Endodermal cell (in vitro differentiated cells): ENCODE data around the gene PSMG3. TPM values are rescaled to one million over a fixed set of nuclear protein-coding genes. Genes with fewer than 3 reads are reported as not detected.
A peak's percentile ranks its signal among the peaks of the same experiment; 100 is the strongest.

Experiments used
- DNase-seq: peaks from one replicate; pipeline ENCODE4 v3.0.0-alpha.2; 2017
- H3K27ac ChIP-seq: 2 replicates; pipeline ENCODE4 v1.5.1; 2013; ENCODE audit warnings: mild to moderate bottlenecking, low read depth, low read length, moderate library complexity
- H3K27me3 ChIP-seq: 2 replicates; pipeline ENCODE4 v1.6.1; 2013; ENCODE audit warnings: mild to moderate bottlenecking, low read length, moderate library complexity; ENCODE audit not compliant: insufficient read depth, control insufficient read depth, poor library complexity, severe bottlenecking
- H3K36me3 ChIP-seq: 2 replicates; pipeline ENCODE4 v1.7.0; 2013; ENCODE audit warnings: mild to moderate bottlenecking, low read length, moderate library complexity; ENCODE audit not compliant: control insufficient read depth, insufficient read depth
- H3K4me1 ChIP-seq: one replicate; pipeline ENCODE4 v1.7.0; 2013; ENCODE audit warnings: low read length; ENCODE audit not compliant: control insufficient read depth, insufficient read depth
- H3K4me3 ChIP-seq: 2 replicates; pipeline ENCODE4 v1.5.1; 2013; ENCODE audit warnings: mild to moderate bottlenecking, low read length, moderate library complexity
- H3K9ac ChIP-seq: 2 replicates; pipeline ENCODE4 v1.6.1; 2013; ENCODE audit warnings: mild to moderate bottlenecking, low read length, moderate library complexity; ENCODE audit not compliant: poor library complexity, severe bottlenecking; ENCODE audit errors: extremely low read depth
- H3K9me3 ChIP-seq: 2 replicates; pipeline ENCODE4 v1.6.1; 2013; ENCODE audit warnings: mild to moderate bottlenecking, low read length, moderate library complexity; ENCODE audit not compliant: control insufficient read depth
- H3K27ac Mint-ChIP-seq: 2 replicates; pipeline ENCODE4 v1.8.0; 2020; ENCODE audit warnings: mixed read lengths
- H3K27me3 Mint-ChIP-seq: 2 replicates; pipeline ENCODE4 v1.8.0; 2021; ENCODE audit warnings: mild to moderate bottlenecking, mixed read lengths; ENCODE audit not compliant: insufficient read depth
- H3K36me3 Mint-ChIP-seq: 2 replicates; pipeline ENCODE4 v1.8.0; 2020; ENCODE audit warnings: low read depth, mixed read lengths
- H3K4me1 Mint-ChIP-seq: 2 replicates; pipeline ENCODE4 v1.8.0; 2020; ENCODE audit warnings: mixed read lengths
- H3K4me3 Mint-ChIP-seq: 2 replicates; pipeline ENCODE4 v1.8.0; 2020; ENCODE audit warnings: mild to moderate bottlenecking, moderate library complexity, mixed read lengths
- H3K9me3 Mint-ChIP-seq: 2 replicates; pipeline ENCODE4 v1.8.0; 2020; ENCODE audit warnings: mild to moderate bottlenecking, mixed read lengths
- WGBS, 2 experiments: methylation state at CpG; one replicate each; pipeline versions ENCODE4 v1.1.5 to v1.1.7; 2013; ENCODE audit warnings: missing lambda C conversion rate in 2 of 2, mixed read lengths in 1 of 2; ENCODE audit not compliant: insufficient coverage in 1 of 2, insufficient read length in 1 of 2; 5-methylcytosine and 5-hydroxymethylcytosine counted together
- total RNA-seq, 2 donors: library from RNA; stranded (reverse); fragmentation: NEBNext Ultra II Directional in 1 of 2; extraction: Animal tissue kit (Norgen Biotek cat#: 25700) in 1 of 2; gene quantifications; 2 replicates in 1 of 2; 3 replicates in 1 of 2; pipeline ENCODE4 v1.2.1, GENCODE V29; 2021
- TF ChIP-seq, protein P1 (sequence below): fragments of 200-600 bp; sonication (generic); conservative IDR thresholded peaks from 2 replicates; pipeline ENCODE4 v1.5.0; 2021; ENCODE audit warnings: antibody characterized with exemption, mild to moderate bottlenecking

The PSMG3 gene
- total RNA-seq, 2 donors from 2014 or later: 30.1 to 44.3 TPM

DNA sequence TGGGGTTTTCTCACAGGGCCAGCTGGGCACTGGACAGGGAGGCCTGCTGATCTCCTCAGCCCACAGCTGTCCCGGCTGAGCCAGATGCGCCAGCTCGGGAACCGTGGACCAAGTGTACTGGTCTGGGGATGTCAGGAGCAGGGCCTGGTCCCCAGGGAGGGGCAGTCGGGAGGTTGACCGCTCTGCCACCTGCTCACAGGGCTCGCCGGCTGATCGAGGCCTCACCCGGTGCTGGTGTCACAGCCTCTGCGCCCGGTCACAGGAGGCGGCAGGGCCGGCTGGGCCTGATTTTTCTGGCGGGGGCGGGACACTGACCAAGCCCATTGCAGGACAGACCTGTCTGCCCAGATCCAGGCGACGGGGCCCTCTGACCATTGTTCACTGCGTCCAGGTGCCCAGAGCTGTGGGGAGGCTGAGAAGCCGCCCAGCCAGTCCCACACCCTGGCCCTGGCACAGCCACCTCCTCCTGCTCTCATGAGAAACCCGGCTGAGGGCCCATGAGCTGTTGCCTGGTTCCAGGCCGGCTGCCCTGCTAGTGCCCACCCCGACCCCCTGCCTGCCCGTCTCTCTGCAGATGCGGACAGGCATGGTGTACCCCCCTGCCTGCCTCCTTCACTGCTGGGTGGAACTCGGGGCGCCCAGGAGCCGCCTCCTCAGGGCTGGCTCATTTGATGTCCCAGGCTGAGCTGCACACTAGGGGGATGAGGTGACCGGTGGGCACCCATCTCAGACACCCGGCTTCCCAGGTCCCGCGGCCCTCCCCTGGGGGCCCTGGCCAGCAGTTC lies 10.8 kb downstream of the PSMG3 start:
- no peaks in the 10 kb centered on the region for H3K9me3 ChIP-seq
- H3K9ac ChIP-seq: no peak overlapping the region
- Mint-ChIP-seq H3K9me3 (no peaks in the 10 kb centered on the region), H3K27me3 (no peaks in the 10 kb centered on the region), H3K4me1 (peaks cover 14% of the 10 kb centered on the region), H3K27ac (no peak overlapping the region), H3K36me3 (no peaks in the 10 kb centered on the region), H3K4me3 (no peak overlapping the region)
- no peaks in the 10 kb centered on the region for H3K27me3 ChIP-seq
- no peaks in the 10 kb centered on the region for H3K36me3 ChIP-seq
- DNase-seq: no peak
- TF ChIP-seq, protein P1, sequence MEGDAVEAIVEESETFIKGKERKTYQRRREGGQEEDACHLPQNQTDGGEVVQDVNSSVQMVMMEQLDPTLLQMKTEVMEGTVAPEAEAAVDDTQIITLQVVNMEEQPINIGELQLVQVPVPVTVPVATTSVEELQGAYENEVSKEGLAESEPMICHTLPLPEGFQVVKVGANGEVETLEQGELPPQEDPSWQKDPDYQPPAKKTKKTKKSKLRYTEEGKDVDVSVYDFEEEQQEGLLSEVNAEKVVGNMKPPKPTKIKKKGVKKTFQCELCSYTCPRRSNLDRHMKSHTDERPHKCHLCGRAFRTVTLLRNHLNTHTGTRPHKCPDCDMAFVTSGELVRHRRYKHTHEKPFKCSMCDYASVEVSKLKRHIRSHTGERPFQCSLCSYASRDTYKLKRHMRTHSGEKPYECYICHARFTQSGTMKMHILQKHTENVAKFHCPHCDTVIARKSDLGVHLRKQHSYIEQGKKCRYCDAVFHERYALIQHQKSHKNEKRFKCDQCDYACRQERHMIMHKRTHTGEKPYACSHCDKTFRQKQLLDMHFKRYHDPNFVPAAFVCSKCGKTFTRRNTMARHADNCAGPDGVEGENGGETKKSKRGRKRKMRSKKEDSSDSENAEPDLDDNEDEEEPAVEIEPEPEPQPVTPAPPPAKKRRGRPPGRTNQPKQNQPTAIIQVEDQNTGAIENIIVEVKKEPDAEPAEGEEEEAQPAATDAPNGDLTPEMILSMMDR: no peak
- no peak overlapping the region for H3K4me3 ChIP-seq
- no peak overlapping the region for H3K27ac ChIP-seq
- WGBS, 2 experiments: 93% methylated on average over 15 to 32 of the region's 32 CpGs
- no peaks in the 10 kb centered on the region for H3K4me1 ChIP-seq

DNA sequence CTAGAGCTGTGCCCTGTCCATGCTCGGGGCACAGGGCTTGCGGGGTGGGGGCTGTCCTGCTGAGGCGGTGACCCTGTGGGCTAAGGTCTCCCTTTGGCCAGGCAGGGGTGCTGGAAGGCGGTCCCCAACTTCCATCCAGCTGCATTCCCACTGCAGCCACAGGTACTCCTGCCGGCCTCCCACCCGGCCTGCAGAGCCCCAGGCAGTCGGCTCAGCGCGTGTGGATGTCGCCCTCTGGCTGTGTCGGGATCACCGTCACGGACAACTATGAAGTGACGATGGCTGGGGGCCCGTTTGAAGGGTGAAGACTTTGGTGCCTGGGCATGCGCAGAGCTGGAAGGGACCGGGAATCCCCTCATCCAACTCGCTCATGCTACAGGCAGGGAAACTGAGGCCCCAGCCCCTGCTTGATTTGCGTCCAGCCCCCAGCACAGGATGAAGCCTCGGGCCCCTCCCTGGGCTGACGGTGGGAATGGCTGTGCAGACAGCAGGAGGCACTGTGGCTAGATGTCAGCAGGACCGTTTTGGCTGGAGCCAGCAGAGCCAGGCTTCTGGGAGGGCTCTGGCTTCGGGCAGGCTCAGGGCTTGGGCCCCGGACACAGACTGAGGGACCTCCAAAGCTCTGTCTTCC lies 11.5 kb downstream of the PSMG3 start:
- DNase-seq: peak; percentile 82
- Mint-ChIP-seq H3K4me1 (peaks cover 14% of the 10 kb centered on the region), H3K36me3 (no peaks in the 10 kb centered on the region), H3K27ac (no peak overlapping the region), H3K9me3 (no peaks in the 10 kb centered on the region), H3K27me3 (no peaks in the 10 kb centered on the region), H3K4me3 (no peak overlapping the region)
- Histone ChIP-seq H3K27me3 (no peaks in the 10 kb centered on the region), H3K4me3 (no peak overlapping the region), H3K36me3 (no peaks in the 10 kb centered on the region), H3K9ac (no peak overlapping the region), H3K9me3 (no peaks in the 10 kb centered on the region), H3K4me1 (no peaks in the 10 kb centered on the region), H3K27ac (no peak overlapping the region)
- TF ChIP-seq, protein P1: peak; percentile 65
- WGBS, 2 experiments: 72 to 80% methylated on average over 8 to 24 of the region's 24 CpGs

DNA sequence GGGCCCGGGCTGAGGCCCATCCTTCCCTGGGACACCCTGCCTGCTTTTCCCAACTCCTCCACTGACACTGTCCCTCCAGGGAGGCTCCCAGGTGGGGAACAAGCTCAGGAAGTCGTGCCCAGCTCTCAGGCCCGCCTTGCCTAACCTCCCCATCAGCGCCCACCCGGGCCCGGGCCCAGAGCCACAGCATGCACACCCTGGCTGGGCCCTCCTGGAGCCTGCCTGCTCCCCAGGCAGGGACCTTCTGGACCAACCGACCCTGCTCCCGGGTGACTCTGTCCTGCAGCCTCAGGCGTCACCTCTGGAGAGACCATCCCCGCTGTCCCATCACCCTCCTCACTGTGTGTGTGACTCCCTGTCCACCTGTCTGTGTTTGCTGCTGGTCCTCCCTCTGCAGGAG lies 12.1 kb downstream of the PSMG3 start:
- Mint-ChIP-seq H3K27me3 (no peaks in the 10 kb centered on the region), H3K27ac (no peak overlapping the region), H3K4me3 (no peak overlapping the region), H3K36me3 (no peaks in the 10 kb centered on the region), H3K4me1 (peaks cover 14% of the 10 kb centered on the region), H3K9me3 (no peaks in the 10 kb centered on the region)
- WGBS, 2 experiments: 90 to 94% methylated on average over 7 to 10 of the region's 10 CpGs
- H3K27me3 ChIP-seq: no peaks in the 10 kb centered on the region
- no peaks in the 10 kb centered on the region for H3K9me3 ChIP-seq
- no peak overlapping the region for H3K4me3 ChIP-seq
- TF ChIP-seq, protein P1: no peak
- DNase-seq: no peak
- no peaks in the 10 kb centered on the region for H3K4me1 ChIP-seq
- no peaks in the 10 kb centered on the region for H3K36me3 ChIP-seq
- no peak overlapping the region for H3K9ac ChIP-seq
- no peak overlapping the region for H3K27ac ChIP-seq
